Activated gamma-delta T cell treated with anti-CD3 and anti-CD28 coated beads, Interleukin-2, amount 50 U/mL, for 16 hours (primary cell): Measurements from ENCODE around the gene LPAR2.

ENCODE experiments used
- DNase-seq: peaks from one replicate; pipeline ENCODE4 v3.0.0-alpha.2; 2020; ENCODE audit warnings: low read depth

Gene LPAR2

GRCh38 chr19:19653597-19654147, 25.7 kb upstream of the LPAR2 start:
- no peak for DNase-seq

- DNase-seq = no peak
These were observed 24.7 kb upstream of the LPAR2 start for GRCh38 chr19:19652482-19653295.

GRCh38 chr19:19651076-19651475, 23.1 kb upstream of the LPAR2 start:
- DNase-seq = no peak

GRCh38 chr19:19650331-19650730, 22.3 kb upstream of the LPAR2 start:
- DNase-seq = no peak

GRCh38 chr19:19649580-19649995, 21.6 kb upstream of the LPAR2 start:
- DNase-seq = no peak

- no peak for DNase-seq
These were observed 21.1 kb upstream of the LPAR2 start for GRCh38 chr19:19649155-19649554.

GRCh38 chr19:19647037-19647835, 19.2 kb upstream of the LPAR2 start:
- DNase-seq = no peak

GRCh38 chr19:19645233-19645870, 17.3 kb upstream of the LPAR2 start:
- no peak for DNase-seq

- no peak for DNase-seq
These were observed 16.0 kb upstream of the LPAR2 start for GRCh38 chr19:19644054-19644388.

GRCh38 chr19:19643158-19644053, 15.4 kb upstream of the LPAR2 start, which contains the start of gene GMIP:
GMIP (minus strand) TSS chr19:19643657; CDS start chr19:19643529, 128 bp downstream.
- DNase-seq = peak; percentile 82

GRCh38 chr19:19642506-19643157, 14.6 kb upstream of the LPAR2 start:
- peak; percentile 42 for DNase-seq

- DNase-seq = no peak
These were observed 9.7 kb upstream of the LPAR2 start for GRCh38 chr19:19637523-19638251.

- DNase-seq = no peak
These were observed 9.1 kb upstream of the LPAR2 start for GRCh38 chr19:19637186-19637522.

- DNase-seq = no peak
These were observed 8.7 kb upstream of the LPAR2 start for GRCh38 chr19:19636573-19637185.

- DNase-seq = no peak
These were observed 7.3 kb upstream of the LPAR2 start for GRCh38 chr19:19635313-19635702.

- no peak for DNase-seq
These were observed 6.7 kb upstream of the LPAR2 start for GRCh38 chr19:19634516-19635312.

- DNase-seq = no peak
These were observed 5.9 kb upstream of the LPAR2 start for GRCh38 chr19:19633711-19634515.

GRCh38 chr19:19632661-19633060, 4.6 kb upstream of the LPAR2 start:
- no peak for DNase-seq
